22Rv1 (cell line): ENCODE data around the gene ZNF318.

Experiments used
- CTCF ChIP-seq: fragments of 450-650 bp; IDR thresholded peaks from 2 replicates; pipeline ENCODE4 v1.5.1; 2017; ENCODE audit warnings: mild to moderate bottlenecking
- ZFX ChIP-seq: fragments of 450-650 bp; IDR thresholded peaks from 2 replicates; pipeline ENCODE4 v1.6.1; 2017; ENCODE audit warnings: antibody characterized with exemption, borderline replicate concordance

DNA sequence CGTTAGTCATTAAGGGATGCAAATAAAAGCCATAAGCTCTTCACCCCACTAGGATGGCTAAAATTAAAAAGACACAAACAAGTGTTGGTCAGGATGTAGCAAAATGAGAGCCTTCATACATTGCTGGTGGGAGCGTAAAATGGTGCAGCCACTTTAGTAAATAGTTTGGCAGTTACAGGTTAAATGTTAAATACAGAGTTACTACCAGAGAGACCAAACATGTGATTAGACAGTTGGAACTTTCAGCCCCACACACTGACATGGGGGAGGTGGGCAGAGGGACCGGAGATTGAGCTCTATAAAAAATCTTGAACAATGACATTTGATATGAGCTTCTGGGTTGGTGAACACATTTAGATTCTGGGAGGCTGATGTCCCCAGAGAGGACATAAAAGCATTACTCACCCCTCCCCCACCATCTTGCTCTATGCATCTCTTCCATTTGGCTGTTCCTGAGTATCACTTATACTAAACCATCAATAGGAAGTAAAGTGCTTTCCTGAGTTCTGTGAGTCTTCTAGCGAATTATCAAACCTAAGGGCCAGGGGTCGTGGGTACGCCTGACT lies 20.4 kb upstream of the ZNF318 start:
- TF ChIP-seq CTCF: no peak
- TF ChIP-seq ZFX: no peak
